Measurements from ENCODE around the gene ACTRT1. TPM values are rescaled to one million over a fixed set of nuclear protein-coding genes. Genes with fewer than 3 reads are reported as not detected.

Gene ACTRT1
- total and polyA plus RNA-seq, 10 of the 15 experiments (the other 5 are each of a cell fraction or from before 2014, with no cell fraction given): not detected

DNA sequence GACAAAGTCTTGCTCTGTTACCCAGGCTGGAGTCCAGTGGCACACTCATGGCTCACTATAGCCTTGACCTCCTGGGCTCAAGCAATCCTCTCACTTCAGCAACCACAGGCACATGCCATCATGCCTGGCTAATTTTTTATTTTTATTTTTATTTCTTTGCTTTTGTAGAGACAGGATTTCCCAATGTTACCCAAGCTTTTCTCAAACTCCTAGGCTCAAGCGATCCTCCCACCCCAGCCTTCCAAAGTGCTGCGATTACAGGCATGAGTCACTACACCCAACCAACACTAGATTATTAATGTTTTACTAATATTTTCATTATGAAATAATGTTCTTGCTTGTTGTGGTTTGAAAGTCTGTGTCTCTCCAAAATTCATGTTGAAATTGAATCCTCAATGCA is 5.2 kb upstream of the ACTRT1 start (continued):
- TF ChIP-seq NR2C2 (IDR thresholded peaks at IDR 0.05; ENCODE audit: borderline replicate concordance, control insufficient read depth, insufficient read length, low read depth) (no peak), EGR1 (IDR thresholded peaks at IDR 0.05; ENCODE audit: borderline replicate concordance in 1 of 2, low read depth in 2 of 2, low read length in 2 of 2) (no peak), HCFC1 (IDR thresholded peaks at IDR 0.05; ENCODE audit: low read length) (no peak), TCF3 (IDR thresholded peaks at IDR 0.05; ENCODE audit: borderline replicate concordance, insufficient read depth, low read depth, low read length) (no peak)
- TF ChIP-seq, protein P1, sequence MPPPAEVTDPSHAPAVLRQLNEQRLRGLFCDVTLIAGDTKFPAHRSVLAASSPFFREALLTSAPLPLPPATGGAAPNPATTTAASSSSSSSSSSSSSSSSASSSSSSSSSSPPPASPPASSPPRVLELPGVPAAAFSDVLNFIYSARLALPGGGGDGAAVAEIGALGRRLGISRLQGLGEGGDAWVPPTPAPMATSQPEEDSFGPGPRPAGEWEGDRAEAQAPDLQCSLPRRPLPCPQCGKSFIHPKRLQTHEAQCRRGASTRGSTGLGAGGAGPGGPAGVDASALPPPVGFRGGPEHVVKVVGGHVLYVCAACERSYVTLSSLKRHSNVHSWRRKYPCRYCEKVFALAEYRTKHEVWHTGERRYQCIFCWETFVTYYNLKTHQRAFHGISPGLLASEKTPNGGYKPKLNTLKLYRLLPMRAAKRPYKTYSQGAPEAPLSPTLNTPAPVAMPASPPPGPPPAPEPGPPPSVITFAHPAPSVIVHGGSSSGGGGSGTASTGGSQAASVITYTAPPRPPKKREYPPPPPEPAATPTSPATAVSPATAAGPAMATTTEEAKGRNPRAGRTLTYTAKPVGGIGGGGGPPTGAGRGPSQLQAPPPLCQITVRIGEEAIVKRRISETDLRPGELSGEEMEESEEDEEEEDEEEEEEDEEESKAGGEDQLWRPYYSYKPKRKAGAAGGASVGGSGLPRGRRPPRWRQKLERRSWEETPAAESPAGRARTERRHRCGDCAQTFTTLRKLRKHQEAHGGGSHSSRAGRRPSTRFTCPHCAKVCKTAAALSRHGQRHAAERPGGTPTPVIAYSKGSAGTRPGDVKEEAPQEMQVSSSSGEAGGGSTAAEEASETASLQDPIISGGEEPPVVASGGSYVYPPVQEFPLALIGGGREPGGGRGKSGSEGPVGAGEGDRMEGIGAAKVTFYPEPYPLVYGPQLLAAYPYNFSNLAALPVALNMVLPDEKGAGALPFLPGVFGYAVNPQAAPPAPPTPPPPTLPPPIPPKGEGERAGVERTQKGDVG (CRISPR knock-in tag; IDR thresholded peaks at IDR 0.05): no peak

DNA sequence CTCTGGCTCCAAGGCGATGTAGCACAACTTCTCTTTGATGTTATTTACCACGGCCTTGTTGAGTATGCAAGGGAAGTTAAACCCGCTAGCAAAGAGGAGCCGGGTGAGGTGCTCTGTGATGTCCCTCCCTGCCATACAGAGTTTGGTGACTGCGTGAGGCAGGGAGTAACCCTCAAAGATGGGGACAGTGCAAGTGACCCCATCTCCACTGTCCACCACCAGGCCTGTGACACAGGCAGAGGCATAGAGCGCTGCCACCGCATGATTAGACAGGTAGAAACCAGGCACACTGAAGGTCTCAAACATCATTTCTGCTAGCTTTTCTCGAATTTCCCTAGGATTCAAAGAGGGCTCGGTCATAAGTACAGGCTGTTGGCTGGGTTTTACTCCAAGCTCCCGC is 677 bp downstream of the ACTRT1 start:
- no peaks in the 10 kb centered on the region for H4K20me1 ChIP-seq (ENCODE audit: control insufficient read depth, insufficient read depth)
- ChIA-PET SMC1A (ENCODE audit: uncharacterized antibody, unreplicated experiment) (no interaction called here), POLR2A (no interaction called here), CTCF (no interaction called here), RAD21 (ENCODE audit: unreplicated experiment) (no interaction called here)
- no peaks in the 10 kb centered on the region for H3K27me3 ChIP-seq (replicated peaks in 1 of 2; ENCODE audit: control insufficient read depth in 2 of 2, insufficient read depth in 2 of 2, low read length in 1 of 2)
- DNase-seq (ENCODE audit: low read depth, low spot score): no peak
- no peak overlapping the region for H2AFZ ChIP-seq (ENCODE audit: control insufficient read depth, low read depth, low read length)
- H3K4me3 ChIP-seq: no peak overlapping the region
- H3K27ac ChIP-seq (ENCODE audit: control insufficient read depth, insufficient read depth): no peak overlapping the region
- intact Hi-C loops (cut with micrococcal nuclease; ENCODE audit: unreplicated experiment) (no loop called here), in situ Hi-C loops (cut with MboI) (no loop called here)
- FAIRE-seq: no peak
- H3K9me3 ChIP-seq (replicated peaks; ENCODE audit: control insufficient read depth, insufficient read depth, low read length): no peaks in the 10 kb centered on the region
- ATAC-seq: no peak
- no TSS peak for BruUV-seq (replicated peaks)
- no peak overlapping the region for H3K9ac ChIP-seq (ENCODE audit: control insufficient read depth, insufficient read depth, low read length)
- no peaks in the 10 kb centered on the region for H3K79me2 ChIP-seq (ENCODE audit: control insufficient read depth, insufficient read depth, low read length)
- 33% methylated on average over 10 of the region's 10 CpGs for WGBS (ENCODE audit: insufficient coverage, insufficient replicate concordance, low lambda C conversion rate, missing lambda C conversion rate)
- no peaks in the 10 kb centered on the region for H3K4me1 ChIP-seq (ENCODE audit: control insufficient read depth, insufficient read depth, low read length)
- no peaks in the 10 kb centered on the region for H3K36me3 ChIP-seq (ENCODE audit: control insufficient read depth in 2 of 2, insufficient read depth in 2 of 2, low read length in 1 of 2)
- H3K4me2 ChIP-seq (ENCODE audit: control insufficient read depth, insufficient read depth): no peak overlapping the region
- TF ChIP-seq SRF (IDR thresholded peaks at IDR 0.05; ENCODE audit: low read depth in 2 of 2, low read length in 2 of 2) (no peak), BCL11A (IDR thresholded peaks at IDR 0.05; ENCODE audit: low read depth, low read length) (no peak), MYC (IDR thresholded peaks at IDR 0.05; ENCODE audit: insufficient read depth, insufficient read length, insufficient replicate concordance, low read length, severe bottlenecking) (no peak), IKZF1 (conservative IDR thresholded peaks at IDR 0.05) (no peak)
- TF ChIP-seq, protein P2, sequence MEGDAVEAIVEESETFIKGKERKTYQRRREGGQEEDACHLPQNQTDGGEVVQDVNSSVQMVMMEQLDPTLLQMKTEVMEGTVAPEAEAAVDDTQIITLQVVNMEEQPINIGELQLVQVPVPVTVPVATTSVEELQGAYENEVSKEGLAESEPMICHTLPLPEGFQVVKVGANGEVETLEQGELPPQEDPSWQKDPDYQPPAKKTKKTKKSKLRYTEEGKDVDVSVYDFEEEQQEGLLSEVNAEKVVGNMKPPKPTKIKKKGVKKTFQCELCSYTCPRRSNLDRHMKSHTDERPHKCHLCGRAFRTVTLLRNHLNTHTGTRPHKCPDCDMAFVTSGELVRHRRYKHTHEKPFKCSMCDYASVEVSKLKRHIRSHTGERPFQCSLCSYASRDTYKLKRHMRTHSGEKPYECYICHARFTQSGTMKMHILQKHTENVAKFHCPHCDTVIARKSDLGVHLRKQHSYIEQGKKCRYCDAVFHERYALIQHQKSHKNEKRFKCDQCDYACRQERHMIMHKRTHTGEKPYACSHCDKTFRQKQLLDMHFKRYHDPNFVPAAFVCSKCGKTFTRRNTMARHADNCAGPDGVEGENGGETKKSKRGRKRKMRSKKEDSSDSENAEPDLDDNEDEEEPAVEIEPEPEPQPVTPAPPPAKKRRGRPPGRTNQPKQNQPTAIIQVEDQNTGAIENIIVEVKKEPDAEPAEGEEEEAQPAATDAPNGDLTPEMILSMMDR (IDR thresholded peaks at IDR 0.05 in 2 of 3, conservative IDR thresholded peaks at IDR 0.05 in 1 of 3; ENCODE audit: control insufficient read depth in 2 of 3, extremely low read depth in 1 of 3, insufficient read depth in 1 of 3, low read depth in 3 of 3, low read length in 3 of 3): no peak
- TF ChIP-seq, protein P3, sequence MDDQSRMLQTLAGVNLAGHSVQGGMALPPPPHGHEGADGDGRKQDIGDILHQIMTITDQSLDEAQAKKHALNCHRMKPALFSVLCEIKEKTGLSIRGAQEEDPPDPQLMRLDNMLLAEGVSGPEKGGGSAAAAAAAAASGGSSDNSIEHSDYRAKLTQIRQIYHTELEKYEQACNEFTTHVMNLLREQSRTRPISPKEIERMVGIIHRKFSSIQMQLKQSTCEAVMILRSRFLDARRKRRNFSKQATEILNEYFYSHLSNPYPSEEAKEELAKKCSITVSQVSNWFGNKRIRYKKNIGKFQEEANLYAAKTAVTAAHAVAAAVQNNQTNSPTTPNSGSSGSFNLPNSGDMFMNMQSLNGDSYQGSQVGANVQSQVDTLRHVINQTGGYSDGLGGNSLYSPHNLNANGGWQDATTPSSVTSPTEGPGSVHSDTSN (IDR thresholded peaks at IDR 0.05; ENCODE audit: insufficient replicate concordance, low read depth, low read length): no peak
- TF ChIP-seq, protein P4, sequence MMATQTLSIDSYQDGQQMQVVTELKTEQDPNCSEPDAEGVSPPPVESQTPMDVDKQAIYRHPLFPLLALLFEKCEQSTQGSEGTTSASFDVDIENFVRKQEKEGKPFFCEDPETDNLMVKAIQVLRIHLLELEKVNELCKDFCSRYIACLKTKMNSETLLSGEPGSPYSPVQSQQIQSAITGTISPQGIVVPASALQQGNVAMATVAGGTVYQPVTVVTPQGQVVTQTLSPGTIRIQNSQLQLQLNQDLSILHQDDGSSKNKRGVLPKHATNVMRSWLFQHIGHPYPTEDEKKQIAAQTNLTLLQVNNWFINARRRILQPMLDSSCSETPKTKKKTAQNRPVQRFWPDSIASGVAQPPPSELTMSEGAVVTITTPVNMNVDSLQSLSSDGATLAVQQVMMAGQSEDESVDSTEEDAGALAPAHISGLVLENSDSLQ (IDR thresholded peaks at IDR 0.05): no peak

Measured in GM12878 (cell line).